Nucleus accumbens (tissue), 56 donors: ENCODE results near the gene SLC5A4.
"Not testable (repeated sequence)": the region's sequence is repeated elsewhere in the genome, so short reads cannot be mapped to it uniquely, and the experiment has no call there.

ENCODE experiments used
- DNase-seq, 56 donors: peaks; one replicate each; lab custom pipeline; 2025; lab: John Stamatoyannopoulos, UW

Gene SLC5A4

GRCh38 chr22:32255217-32255616, at the start of gene SLC5A4:
Gene SLC5A4, minus strand, starts transcription at chr22:32255347. Its CDS starts 18 bp downstream, at chr22:32255329.
- no peak for DNase-seq

- DNase-seq = not testable (repeated sequence)
Observed at GRCh38 chr22:32293921-32294320, 38.8 kb upstream of the SLC5A4 start.

- no peak for DNase-seq
Observed at GRCh38 chr22:32286290-32286840, 31.2 kb upstream of the SLC5A4 start.

- peak in 8 of 56 donors; percentile 3 to 35 (median 12) for DNase-seq
Observed at GRCh38 chr22:32281072-32281471, 25.9 kb upstream of the SLC5A4 start.

- DNase-seq = not testable (repeated sequence)
Observed at GRCh38 chr22:32275353-32275752, 20.2 kb upstream of the SLC5A4 start.

GRCh38 chr22:32271389-32271788, 16.2 kb upstream of the SLC5A4 start:
- no peak for DNase-seq

- no peak for DNase-seq
Observed at GRCh38 chr22:32270641-32271369, 15.7 kb upstream of the SLC5A4 start.

- DNase-seq = no peak
Observed at GRCh38 chr22:32269316-32269715, 14.2 kb upstream of the SLC5A4 start.

- no peak for DNase-seq
Observed at GRCh38 chr22:32267011-32267410, 11.9 kb upstream of the SLC5A4 start.

- DNase-seq = peak in 36 of 56 donors; percentile 2 to 82 (median 44)
Observed at GRCh38 chr22:32265882-32266767, 11.0 kb upstream of the SLC5A4 start.

- not testable (repeated sequence) for DNase-seq
Observed at GRCh38 chr22:32263678-32264077, 8.5 kb upstream of the SLC5A4 start.

GRCh38 chr22:32261306-32261705, 6.2 kb upstream of the SLC5A4 start:
- DNase-seq = no peak

GRCh38 chr22:32258791-32259190, 3.6 kb upstream of the SLC5A4 start:
- DNase-seq = no peak

GRCh38 chr22:32255726-32256125, 579 bp upstream of the SLC5A4 start:
- no peak for DNase-seq

- DNase-seq = no peak
Observed at GRCh38 chr22:32249231-32249630, 5.9 kb downstream of the SLC5A4 start.

GRCh38 chr22:32248276-32248675, 6.9 kb downstream of the SLC5A4 start:
- no peak for DNase-seq

- no peak for DNase-seq
Observed at GRCh38 chr22:32246166-32246565, 9.0 kb downstream of the SLC5A4 start.

- DNase-seq = no peak
Observed at GRCh38 chr22:32245042-32245441, 10.1 kb downstream of the SLC5A4 start.

GRCh38 chr22:32244547-32244946, 10.6 kb downstream of the SLC5A4 start:
- no peak for DNase-seq

- DNase-seq = no peak
Observed at GRCh38 chr22:32240461-32240860, 14.7 kb downstream of the SLC5A4 start.

- DNase-seq = no peak
Observed at GRCh38 chr22:32237906-32238305, 17.2 kb downstream of the SLC5A4 start.
